Hematopoietic multipotent progenitor cell treated with erythropoietin and hydrocortisone succinate and interleukin-3 and kit ligand, for 8 days (in vitro differentiated cells): ENCODE results near the gene HIVEP3.
"Not testable (repeated sequence)": the region's sequence is repeated elsewhere in the genome, so short reads cannot be mapped to it uniquely, and the experiment has no call there.

Source experiments
- DNase-seq: peaks from one replicate; pipeline ENCODE4 v3.0.0-alpha.2; 2015

Gene HIVEP3

GRCh38 chr1:41572224-41572623, 346.5 kb downstream of the HIVEP3 start:
- no peak for DNase-seq

GRCh38 chr1:41571041-41571440, 347.7 kb downstream of the HIVEP3 start:
- DNase-seq: no peak

GRCh38 chr1:41568204-41568603, 350.5 kb downstream of the HIVEP3 start:
- DNase-seq: no peak

- no peak for DNase-seq
These were observed 351.8 kb downstream of the HIVEP3 start for GRCh38 chr1:41566969-41567368.

- no peak for DNase-seq
These were observed 352.3 kb downstream of the HIVEP3 start for GRCh38 chr1:41566274-41566885.

- DNase-seq: peak; percentile 49
These were observed 353.8 kb downstream of the HIVEP3 start for GRCh38 chr1:41564741-41565475.

- DNase-seq: no peak
These were observed 356.4 kb downstream of the HIVEP3 start for GRCh38 chr1:41562328-41562727.

- no peak for DNase-seq
These were observed 357.8 kb downstream of the HIVEP3 start for GRCh38 chr1:41560931-41561330.

- DNase-seq: no peak
These were observed 358.2 kb downstream of the HIVEP3 start for GRCh38 chr1:41560496-41560895.

GRCh38 chr1:41559331-41559730, 359.4 kb downstream of the HIVEP3 start:
- no peak for DNase-seq

- no peak for DNase-seq
These were observed 360.0 kb downstream of the HIVEP3 start for GRCh38 chr1:41558761-41559171.

GRCh38 chr1:41557751-41558455, 360.8 kb downstream of the HIVEP3 start:
- DNase-seq: no peak

GRCh38 chr1:41554746-41555145, 364.0 kb downstream of the HIVEP3 start:
- not testable (repeated sequence) for DNase-seq

- no peak for DNase-seq
These were observed 370.8 kb downstream of the HIVEP3 start for GRCh38 chr1:41547781-41548560.

- DNase-seq: no peak
These were observed 371.4 kb downstream of the HIVEP3 start for GRCh38 chr1:41547336-41547735.

- DNase-seq: no peak
These were observed 371.9 kb downstream of the HIVEP3 start for GRCh38 chr1:41546833-41547135.

GRCh38 chr1:41545996-41546832, 372.5 kb downstream of the HIVEP3 start:
- DNase-seq: no peak

- DNase-seq: no peak
These were observed 376.4 kb downstream of the HIVEP3 start for GRCh38 chr1:41542196-41542930.

- DNase-seq: no peak
These were observed 377.1 kb downstream of the HIVEP3 start for GRCh38 chr1:41541592-41541952.

GRCh38 chr1:41540886-41541591, 377.7 kb downstream of the HIVEP3 start:
- peak; percentile 18 for DNase-seq

- no peak for DNase-seq
These were observed 378.7 kb downstream of the HIVEP3 start for GRCh38 chr1:41539999-41540398.
